Left cardiac atrium (tissue), 4 donors: ENCODE measurements around the gene SCYGR7. TPM values are rescaled to one million over a fixed set of nuclear protein-coding genes. Genes with fewer than 3 reads are reported as not detected.
"Not testable (repeated sequence)": the region's sequence is repeated elsewhere in the genome, so short reads cannot be mapped to it uniquely, and the experiment has no call there.

Experiments
- ATAC-seq, 2 donors: fragments of 200-7000 bp; cut with Tn5 transposase; one replicate each; pipeline ENCODE4 v1.9.1; 2020; ENCODE audit warnings: mild to moderate bottlenecking in 2 of 2, moderate library complexity in 2 of 2
- DNase-seq: peaks from one replicate; pipeline ENCODE4 v3.0.0-alpha.2; 2020
- intact Hi-C, 2 donors: fragments of 100-400 bp; cut with DNase I; formaldehyde crosslinking; loops; one replicate each; pipeline versions ENCODE4 v1.14.1 to v1.15.1; 2022 to 2023
- total RNA-seq, 2 donors: library from RNA; stranded (reverse); fragmentation: NEBNext Ultra II Directional; extraction: Animal tissue kit (Norgen Biotek cat#: 25700); gene quantifications; one replicate each; pipeline ENCODE4 v1.2.1, GENCODE V29; 2021
- donor health status: DM: no; HTN: yes; CAD: no.
- donor health status: DM: no; HTN: yes; CAD: no; lungs with severe emphysema.
- donor health status: DM: yes; HTN: yes; CAD: no.
- donor health status: Dilated cardiomyopathy.

Gene SCYGR7
- total RNA-seq, 2 donors from 2014 or later = not detected

GRCh38 chr2:227745594-227745993 lies 17.5 kb downstream of the SCYGR7 start, which contains the start of gene SCYGR8:
Gene SCYGR8 (plus strand): TSS chr2:227745894. CDS start chr2:227745894, 0 bp downstream.
- DNase-seq (no peak), ATAC-seq (no peak)
- intact Hi-C loops = no loop called here

DNA sequence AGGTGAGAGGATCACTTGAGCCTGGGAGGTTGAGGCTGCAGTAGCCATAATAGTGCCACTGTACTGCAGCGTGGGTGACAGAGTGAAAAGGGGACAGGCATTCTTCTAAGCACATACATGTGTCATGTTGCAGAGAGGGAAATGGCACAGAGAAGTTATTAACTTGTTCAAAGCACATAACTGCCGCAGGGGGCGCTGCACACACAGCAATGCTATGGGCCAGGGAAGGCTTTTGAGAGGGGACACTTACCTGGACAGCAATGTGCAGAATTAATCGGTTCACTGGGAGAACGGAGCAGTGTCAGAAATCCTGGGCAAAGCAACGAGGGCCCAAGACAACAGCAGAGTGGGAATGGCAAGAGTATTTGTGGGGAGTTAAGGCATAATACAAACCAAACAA lies 19.9 kb downstream of the SCYGR7 start:
- DNase-seq (no peak), ATAC-seq (no peak)
- intact Hi-C loops = no loop called here

DNA sequence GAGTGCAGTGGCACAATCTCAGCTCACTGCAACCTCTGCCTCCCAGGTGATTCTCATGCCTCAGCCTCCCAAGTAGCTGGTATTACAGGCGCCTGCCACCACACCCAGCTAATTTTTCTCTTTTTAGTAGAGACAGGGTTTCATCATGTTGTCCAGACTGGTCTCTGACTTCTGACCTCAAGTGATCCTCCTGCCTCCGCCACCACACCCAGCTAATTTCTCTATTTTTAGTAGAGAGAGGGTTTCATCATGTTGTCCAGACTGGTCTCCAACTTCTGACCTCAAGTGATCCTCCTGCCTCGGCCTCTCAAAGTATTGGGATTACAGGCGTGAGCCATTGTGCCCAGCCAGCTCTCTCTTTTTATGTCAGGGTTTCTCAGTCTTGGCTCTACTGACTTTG lies 28.1 kb downstream of the SCYGR7 start:
- intact Hi-C loops = loop anchor here in 1 of 2 donors (10.0 kb wide), 1 partner anchor 81 kb away; no protein-coding TSS in a partner anchor
- DNase-seq, ATAC-seq: not testable (repeated sequence)

- intact Hi-C loops = loop anchor here in 1 of 2 donors (10.0 kb wide), 1 partner anchor 85 kb away; no protein-coding TSS in a partner anchor
- ATAC-seq (no peak), DNase-seq (no peak)
Measured at GRCh38 chr2:227759411-227760118, 31.4 kb downstream of the SCYGR7 start.

DNA sequence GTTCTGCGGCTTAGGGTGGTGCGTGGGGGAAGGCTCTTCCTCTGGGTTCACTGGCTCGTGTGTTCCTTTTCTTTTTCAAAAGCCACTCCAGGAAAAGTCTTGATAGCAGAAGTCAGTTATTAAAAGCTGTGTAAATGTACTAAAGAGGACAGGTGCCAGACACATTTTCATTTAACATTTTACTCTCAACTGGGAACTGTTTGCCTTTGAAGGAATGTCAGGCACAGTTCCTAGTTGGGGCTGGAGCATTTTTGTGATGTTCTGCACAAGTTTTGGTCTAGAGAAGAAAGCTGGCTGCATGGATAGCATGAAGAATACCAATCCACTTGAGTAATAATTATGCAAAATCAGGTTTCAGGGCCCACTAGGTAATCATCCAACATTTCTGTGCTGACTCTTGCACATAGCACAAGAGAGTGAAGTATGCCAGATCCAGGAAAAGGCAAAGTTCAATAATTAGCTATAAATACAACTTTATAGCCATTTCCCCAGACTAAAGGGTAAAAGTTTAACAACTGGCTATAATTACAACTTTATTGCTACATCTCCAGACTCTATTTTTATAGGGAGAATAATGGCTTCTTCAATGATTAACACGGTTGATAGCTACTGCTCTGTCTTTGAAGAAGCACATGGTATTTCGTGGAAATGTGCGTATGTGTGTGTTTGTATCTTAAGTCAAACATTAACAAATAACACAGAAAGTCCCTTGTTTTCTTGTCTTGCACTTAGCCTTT lies 33.8 kb downstream of the SCYGR7 start:
- ATAC-seq (peak in 1 of 2 donors; percentile 36), DNase-seq (no peak)
- intact Hi-C loops = no loop called here

- no peak for DNase-seq
- peak in 1 of 2 donors; percentile 20 for ATAC-seq
- intact Hi-C loops = loop anchor here (2.0 to 5.0 kb wide), 4 partner anchors 104 to 359 kb away; no protein-coding TSS in a partner anchor
Measured at GRCh38 chr2:227765788-227766372, 37.7 kb downstream of the SCYGR7 start.

GRCh38 chr2:227766373-227766883 lies 38.3 kb downstream of the SCYGR7 start:
- intact Hi-C loops = loop anchor here (5.0 kb wide), 3 partner anchors 104 to 359 kb away; no protein-coding TSS in a partner anchor
- ATAC-seq (peak; percentile 98 to 99), DNase-seq (peak; percentile 84)

DNA sequence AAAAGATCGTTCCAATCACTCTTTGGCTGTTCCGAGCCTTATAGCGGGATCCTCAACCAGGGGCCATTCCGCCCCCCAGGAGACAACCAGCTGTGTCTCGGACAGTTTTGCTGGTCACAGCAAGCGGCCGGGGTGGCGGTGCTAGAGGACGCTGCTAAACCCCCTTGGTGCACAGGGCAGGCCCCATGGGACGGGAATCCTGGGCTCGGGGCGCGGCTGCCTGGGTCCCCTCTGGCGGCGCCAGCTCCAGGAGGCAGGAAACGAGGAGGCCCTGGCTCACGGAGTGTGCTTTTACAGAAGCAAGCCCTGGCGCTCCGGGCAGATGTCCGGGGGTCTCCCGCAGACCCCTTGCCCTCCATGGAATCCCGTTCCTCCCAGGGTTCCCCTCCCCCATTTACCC lies 39.7 kb downstream of the SCYGR7 start:
- intact Hi-C loops = loop anchor here (5.0 kb wide), 3 partner anchors 106 to 361 kb away; no protein-coding TSS in a partner anchor
- DNase-seq (no peak), ATAC-seq (no peak)

- no peak for DNase-seq
- no peak for ATAC-seq
- intact Hi-C loops = no loop called here
Measured at GRCh38 chr2:227772197-227772661, 44.1 kb downstream of the SCYGR7 start.

GRCh38 chr2:227772932-227773331 lies 44.8 kb downstream of the SCYGR7 start:
- DNase-seq = no peak
- intact Hi-C loops = no loop called here
- no peak for ATAC-seq

DNA sequence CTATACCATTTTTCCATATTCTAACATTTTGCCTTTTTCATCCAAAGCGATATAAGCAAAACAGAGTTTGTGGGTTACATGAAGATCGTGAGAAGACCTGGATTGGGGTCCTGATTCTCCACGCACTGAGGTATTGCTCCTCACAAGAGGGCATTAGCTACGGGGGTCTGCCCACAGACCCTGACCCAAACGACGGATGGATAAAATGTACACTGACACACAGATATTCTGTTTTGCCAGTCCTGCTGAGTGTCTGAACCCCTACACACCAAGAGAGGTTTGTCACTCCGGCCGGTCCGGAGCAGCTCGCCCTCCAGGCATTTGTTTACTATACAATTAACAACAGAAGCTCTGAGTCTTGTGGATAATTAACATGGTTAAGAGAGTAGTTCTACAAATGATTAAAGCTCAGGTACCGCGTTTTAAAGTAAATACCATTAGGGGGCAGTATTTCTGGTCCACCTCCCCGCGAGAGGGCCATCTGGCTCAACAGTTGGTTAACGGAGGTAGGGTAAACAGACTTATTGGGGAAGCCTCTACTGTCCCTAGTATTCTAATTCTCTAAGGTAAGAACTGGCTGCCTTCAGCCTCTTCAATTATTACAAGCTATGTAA lies 46.0 kb downstream of the SCYGR7 start:
- no peak for DNase-seq

DNA sequence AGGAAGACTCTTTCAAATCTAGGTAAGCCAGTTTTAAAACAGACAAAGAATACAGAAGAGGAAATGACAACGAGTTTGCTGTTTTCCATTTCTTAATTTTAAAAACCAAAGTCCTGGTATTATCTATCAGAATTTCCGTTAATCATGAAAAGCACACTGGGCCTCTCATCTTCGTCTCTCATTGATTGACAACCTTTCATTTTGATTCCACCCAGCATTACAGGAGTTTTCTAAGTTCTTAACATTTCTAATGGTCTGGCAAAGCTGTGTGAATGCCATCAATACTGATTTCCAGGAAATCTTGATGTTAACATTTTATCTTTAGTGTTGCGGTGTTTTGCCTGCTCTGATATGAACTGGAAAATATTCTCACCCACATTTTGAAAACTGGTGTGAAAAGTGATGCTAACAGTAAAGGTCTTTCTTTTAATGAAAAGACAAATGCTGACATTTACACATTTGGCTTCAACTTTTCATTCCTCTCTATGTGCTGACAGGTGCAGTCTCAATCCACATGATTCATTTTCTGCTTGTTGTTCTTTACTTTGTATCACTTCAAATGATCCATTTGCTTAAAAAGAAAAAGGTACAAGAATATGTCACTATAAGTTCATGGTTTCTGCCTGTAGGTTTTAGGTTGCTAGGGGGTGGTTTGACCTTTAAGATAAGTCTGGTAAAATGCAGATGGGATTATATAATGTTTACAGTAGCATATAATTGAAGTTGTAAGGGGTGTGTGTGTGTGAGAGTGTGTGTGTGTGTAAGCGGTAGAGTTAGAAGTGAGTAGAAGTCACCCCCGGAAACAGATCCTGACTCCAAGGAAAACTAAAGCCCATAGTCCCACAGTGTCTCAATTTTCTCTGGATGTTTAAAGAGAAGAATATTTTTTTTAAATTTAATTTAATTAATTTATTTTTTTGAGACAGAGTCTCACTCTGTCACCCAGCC lies 47.0 kb downstream of the SCYGR7 start:
- DNase-seq = no peak
- ATAC-seq = no peak
- intact Hi-C loops = no loop called here

More for the DNA sequence above, 46.0 kb downstream of the SCYGR7 start:
- no peak for ATAC-seq
- intact Hi-C loops = no loop called here

Other genes starting within 250 kb of the SCYGR7 start
- gene SCYGR2, start 129.4 kb upstream of the SCYGR7 start, total RNA-seq = not detected
- not detected for gene SCYGR3, start 113.5 kb upstream of the SCYGR7 start, total RNA-seq
- not detected for gene SCYGR4, start 110.8 kb upstream of the SCYGR7 start, total RNA-seq
- gene SCYGR5, start 61.5 kb upstream of the SCYGR7 start, total RNA-seq = not detected
- gene SLC19A3, start 10.3 kb upstream of the SCYGR7 start, total RNA-seq = 10 to 100 TPM; 14.2 to 40.4 TPM
- not detected for gene SCYGR6, start 3.6 kb upstream of the SCYGR7 start, total RNA-seq
- gene SCYGR8, start 17.6 kb downstream of the SCYGR7 start, total RNA-seq = not detected
- gene CCL20, start 85.5 kb downstream of the SCYGR7 start, total RNA-seq = not detected
- under 1 TPM; 0.21 to 0.65 TPM for gene DAW1, start 143.3 kb downstream of the SCYGR7 start, total RNA-seq